ENCODE results near the gene PTPN7. TPM values are rescaled to one million over a fixed set of nuclear protein-coding genes. Genes with fewer than 3 reads are reported as not detected.

The PTPN7 gene
- total RNA-seq, 2 donors from 2014 or later: 119 to 198 TPM

DNA sequence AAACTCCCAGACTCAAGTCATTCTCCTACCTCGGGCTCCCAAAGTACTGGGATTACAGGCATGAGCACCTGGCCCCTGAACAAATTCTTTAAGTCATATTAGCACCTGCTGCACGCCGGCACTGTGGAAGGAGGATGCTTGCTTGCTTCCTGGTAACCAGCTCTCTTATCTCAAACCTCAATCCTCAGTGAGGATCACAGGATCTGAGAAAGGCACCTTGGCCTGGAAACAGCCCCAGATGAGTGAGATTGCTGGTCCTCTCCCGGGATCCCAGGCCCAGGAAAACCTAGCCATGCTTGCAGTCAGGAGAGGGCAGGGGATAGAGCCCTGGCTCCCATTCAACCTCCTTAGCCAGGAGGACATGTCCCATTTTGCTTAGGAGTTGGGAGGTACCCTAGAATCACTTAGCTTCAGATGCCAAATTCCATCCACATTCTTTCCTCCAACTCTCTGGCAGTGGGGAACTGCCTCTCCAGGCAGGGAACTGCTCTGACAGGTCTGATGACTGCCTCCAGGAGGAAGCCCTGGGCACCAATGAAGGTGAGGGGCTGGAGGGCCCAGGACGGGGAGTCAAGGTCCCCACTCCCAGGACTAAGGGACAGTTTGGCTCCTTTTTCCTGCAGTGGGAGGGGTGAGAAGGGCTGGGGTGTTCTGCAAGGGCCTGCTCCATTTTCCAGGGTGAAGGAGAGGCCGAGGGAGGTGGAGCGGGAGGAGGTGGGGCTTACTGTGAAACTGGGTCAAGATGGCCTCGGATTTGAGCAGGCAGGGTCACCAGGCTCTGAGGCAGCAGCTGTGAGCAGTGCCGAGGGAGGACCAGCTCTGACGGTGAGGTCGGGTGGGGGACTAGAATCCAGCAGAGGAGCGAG is 28.2 kb downstream of the PTPN7 start:
- ATAC-seq: no peak
- DNase-seq (ENCODE audit: low spot score in 2 of 2): no peak
- H3K36me3 Mint-ChIP-seq: no peaks in the 10 kb centered on the region
- no peaks in the 10 kb centered on the region for H3K9me3 Mint-ChIP-seq
- H3K27ac Mint-ChIP-seq: peak overlapping the region; percentile 44 to 74

DNA sequence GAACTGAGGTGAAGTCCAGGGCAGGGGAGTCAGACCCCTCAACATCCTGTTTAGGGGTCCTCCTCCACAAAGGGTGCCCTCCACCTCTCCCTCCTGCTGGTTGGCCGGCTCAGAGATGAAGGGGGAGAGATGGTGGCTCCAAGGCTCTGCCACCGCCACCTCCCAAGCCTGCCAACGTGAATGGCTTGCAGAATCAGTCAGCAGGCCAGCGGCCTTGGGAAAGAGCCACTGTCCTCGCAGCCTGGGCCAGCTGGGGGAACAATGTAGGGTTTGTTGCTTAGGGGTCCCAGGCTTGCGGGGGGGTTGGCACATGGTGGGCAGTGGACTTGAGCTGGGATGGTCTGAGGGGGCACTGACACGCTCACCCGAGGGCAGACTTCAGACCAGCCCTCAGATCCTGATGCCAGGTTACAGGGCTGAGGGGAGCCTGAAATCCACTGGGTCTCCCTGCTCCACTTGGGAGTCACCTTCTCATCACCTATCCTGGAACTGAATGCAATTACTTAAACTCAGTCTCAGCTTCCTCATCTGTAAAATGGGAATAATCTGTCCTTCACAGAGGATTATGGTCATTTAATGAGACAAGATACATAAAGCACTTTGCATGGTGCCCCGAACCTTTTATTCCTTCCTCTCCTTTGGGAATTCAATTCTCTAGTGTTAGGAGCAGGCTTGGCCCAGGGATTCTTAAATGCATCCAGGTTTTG is 29.4 kb downstream of the PTPN7 start:
- H3K27ac Mint-ChIP-seq: no peak overlapping the region
- H3K36me3 Mint-ChIP-seq: no peaks in the 10 kb centered on the region
- ATAC-seq (no peak), DNase-seq (ENCODE audit: low spot score in 2 of 2) (no peak)
- H3K9me3 Mint-ChIP-seq: no peaks in the 10 kb centered on the region

DNA sequence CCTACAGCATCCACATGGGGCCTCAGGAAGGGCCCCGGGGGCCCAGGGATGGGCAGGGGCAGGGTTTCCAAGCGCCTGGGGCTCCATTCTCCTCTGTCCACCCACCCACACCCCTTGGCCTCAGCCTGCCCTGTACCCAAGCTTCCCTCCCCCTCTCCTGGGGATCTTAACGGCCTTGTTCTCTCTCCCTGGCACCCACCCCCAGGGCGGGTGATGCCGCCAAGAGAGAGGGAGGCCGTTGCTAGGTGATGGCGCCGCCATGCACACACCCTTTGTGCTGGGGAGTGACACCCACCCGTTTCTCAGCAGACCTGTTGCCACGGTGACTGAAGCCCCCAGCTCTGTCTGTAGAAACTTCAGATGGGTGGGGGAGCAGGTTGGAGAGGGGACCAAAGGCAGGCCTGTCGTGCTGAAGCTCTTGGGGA is 30.1 kb downstream of the PTPN7 start:
- H3K9me3 Mint-ChIP-seq: no peaks in the 10 kb centered on the region
- ATAC-seq: no peak
- no peak for DNase-seq (ENCODE audit: low spot score in 2 of 2)
- H3K36me3 Mint-ChIP-seq: no peaks in the 10 kb centered on the region
- peak overlapping the region in 1 of 2 donors; percentile 22 for H3K27ac Mint-ChIP-seq

DNA sequence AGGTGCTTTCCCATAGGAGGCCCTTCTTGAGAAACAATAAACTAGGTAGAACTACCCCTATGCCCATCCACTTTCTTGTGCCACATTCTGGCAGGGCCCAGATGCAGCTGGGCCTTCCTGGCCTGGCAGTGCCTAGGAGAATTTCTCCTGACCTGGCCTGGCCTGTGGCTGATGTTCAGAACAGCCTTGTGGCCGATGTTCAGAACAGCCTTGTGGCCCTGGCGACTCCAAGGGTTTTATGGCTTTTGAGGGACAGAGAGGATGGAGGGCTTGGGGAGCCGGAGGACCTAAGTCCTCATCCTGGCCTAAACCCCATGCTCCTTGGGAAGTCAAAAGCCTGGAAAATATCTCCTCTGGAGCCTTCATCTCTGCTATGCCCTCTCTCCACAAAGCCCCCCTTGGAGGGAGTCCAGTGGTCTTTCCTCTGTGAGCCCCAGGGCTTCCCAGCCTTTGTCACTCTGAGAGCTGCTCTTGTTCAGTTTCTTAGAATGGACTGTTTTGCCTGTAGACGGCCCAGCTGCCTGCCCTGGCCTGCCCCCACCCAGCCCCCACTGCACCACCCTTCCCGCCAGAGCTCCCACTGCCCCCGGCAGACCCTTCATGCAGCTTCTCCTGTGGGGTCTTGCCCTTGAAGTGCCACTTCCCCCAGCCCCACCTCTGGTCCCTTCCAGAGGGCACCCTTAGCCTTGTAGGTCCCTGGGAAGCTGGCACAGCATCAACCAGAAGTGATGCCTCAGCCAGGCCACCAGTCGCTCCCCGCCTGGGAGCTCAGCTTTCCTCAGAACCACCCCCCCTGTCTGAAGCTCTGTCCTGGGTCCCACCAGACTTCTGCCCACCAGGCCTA is 30.7 kb downstream of the PTPN7 start:
- DNase-seq (ENCODE audit: low spot score in 2 of 2) (no peak), ATAC-seq (no peak)
- Mint-ChIP-seq H3K9me3 (no peaks in the 10 kb centered on the region), H3K27ac (peak overlapping the region in 1 of 2 donors; percentile 78), H3K36me3 (no peaks in the 10 kb centered on the region)

DNA sequence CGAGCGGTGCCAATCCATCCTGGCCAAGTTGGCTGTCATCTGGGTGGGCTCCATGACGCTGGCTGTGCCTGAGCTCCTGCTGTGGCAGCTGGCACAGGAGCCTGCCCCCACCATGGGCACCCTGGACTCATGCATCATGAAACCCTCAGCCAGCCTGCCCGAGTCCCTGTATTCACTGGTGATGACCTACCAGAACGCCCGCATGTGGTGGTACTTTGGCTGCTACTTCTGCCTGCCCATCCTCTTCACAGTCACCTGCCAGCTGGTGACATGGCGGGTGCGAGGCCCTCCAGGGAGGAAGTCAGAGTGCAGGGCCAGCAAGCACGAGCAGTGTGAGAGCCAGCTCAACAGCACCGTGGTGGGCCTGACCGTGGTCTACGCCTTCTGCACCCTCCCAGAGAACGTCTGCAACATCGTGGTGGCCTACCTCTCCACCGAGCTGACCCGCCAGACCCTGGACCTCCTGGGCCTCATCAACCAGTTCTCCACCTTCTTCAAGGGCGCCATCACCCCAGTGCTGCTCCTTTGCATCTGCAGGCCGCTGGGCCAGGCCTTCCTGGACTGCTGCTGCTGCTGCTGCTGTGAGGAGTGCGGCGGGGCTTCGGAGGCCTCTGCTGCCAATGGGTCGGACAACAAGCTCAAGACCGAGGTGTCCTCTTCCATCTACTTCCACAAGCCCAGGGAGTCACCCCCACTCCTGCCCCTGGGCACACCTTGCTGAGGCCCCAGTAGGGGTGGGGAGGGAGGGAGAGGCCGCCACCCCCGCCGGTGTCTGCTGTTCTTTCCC is 32.4 kb downstream of the PTPN7 start:
- Mint-ChIP-seq H3K36me3 (no peaks in the 10 kb centered on the region), H3K9me3 (no peaks in the 10 kb centered on the region), H3K27ac (no peak overlapping the region)
- peak in 1 of 2 donors; percentile 13 for ATAC-seq
- DNase-seq (ENCODE audit: low spot score in 2 of 2): no peak

DNA sequence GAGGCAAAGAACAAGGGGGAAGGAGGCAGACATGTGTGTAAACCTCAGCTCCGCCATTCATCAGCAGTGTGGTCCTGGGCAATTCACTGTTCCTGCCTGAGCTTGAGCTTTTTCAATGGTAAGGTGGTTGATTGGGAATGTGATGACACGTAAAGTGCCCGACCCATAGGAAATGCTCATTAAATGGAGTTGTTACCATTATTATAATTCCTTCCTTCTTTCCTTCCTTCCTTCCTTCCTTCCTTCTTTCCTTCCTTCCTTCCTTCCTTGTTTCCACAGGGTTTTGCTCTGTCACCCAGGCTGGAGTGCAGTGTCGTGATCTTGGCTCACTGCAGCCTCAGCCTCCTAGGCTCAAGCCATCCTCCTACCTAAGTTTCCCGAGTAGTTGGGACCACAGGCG is 33.3 kb downstream of the PTPN7 start:
- no peaks in the 10 kb centered on the region for H3K9me3 Mint-ChIP-seq
- no peak for DNase-seq (ENCODE audit: low spot score in 2 of 2)
- H3K27ac Mint-ChIP-seq: no peak overlapping the region
- no peaks in the 10 kb centered on the region for H3K36me3 Mint-ChIP-seq
- no peak for ATAC-seq

DNA sequence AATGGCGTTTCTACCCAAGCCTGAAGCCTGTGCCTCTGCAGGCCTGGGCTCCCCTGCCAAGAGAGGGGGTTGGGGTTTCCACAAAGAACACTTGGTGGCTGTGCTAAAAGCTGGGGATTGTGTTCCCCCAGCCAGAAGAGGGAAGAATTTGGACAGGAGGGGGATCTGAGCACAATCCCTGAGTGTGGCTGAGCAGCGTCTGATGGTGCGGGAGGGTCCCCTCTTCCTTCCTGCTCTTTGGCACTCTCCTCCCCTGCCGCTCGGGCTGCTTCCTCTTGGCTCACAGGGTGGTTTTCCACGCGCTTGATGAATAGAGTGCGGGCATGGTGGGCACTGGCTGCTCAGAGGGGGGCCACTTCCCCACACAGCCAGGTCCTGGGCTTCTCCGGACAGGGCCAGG is 34.0 kb downstream of the PTPN7 start:
- no peaks in the 10 kb centered on the region for H3K36me3 Mint-ChIP-seq
- ATAC-seq (no peak), DNase-seq (ENCODE audit: low spot score in 2 of 2) (no peak)
- no peak overlapping the region for H3K27ac Mint-ChIP-seq
- no peaks in the 10 kb centered on the region for H3K9me3 Mint-ChIP-seq

DNA sequence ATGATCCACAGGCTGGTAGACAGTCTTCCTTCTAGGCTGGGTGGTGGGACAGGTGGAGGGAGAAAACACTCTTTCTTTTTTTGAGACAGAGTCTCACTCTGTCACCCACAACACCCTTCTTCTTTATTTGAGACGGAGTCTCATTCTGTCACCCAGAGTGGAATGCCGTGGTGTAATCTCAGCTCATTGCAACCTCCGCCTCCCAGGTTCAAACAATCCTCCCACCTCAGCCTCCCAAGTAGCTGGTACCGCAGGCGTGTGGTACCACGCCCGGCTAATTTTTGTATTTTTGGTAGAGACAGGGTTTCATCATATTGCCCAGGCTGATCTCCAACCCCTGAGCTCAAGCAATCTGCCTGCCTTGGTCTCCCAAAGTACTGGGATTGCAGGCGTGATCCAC is 34.8 kb downstream of the PTPN7 start:
- H3K36me3 Mint-ChIP-seq: no peaks in the 10 kb centered on the region
- H3K9me3 Mint-ChIP-seq: no peaks in the 10 kb centered on the region
- ATAC-seq (no peak), DNase-seq (ENCODE audit: low spot score in 2 of 2) (no peak)
- no peak overlapping the region for H3K27ac Mint-ChIP-seq

DNA sequence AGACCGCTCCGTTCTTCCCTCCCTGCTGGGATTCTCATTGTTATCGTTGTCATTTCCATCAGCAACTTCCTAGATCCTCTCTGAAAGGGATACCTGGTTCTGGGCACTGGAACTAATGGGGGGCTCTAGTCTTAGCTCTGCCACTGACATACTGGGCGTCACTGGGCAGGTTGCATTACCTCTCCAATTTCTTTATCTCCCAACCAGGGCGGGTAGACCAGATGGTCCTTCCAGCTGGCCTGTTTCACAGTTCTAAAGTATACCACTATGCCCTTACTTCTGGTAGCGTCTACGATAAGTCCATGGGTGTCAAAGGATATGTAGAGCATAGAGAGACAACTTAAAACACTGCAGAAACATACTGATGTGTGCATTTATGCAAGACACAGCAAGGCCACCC is 36.3 kb downstream of the PTPN7 start:
- DNase-seq (ENCODE audit: low spot score in 2 of 2) (no peak), ATAC-seq (no peak)
- H3K27ac Mint-ChIP-seq: no peak overlapping the region
- H3K9me3 Mint-ChIP-seq: no peaks in the 10 kb centered on the region
- H3K36me3 Mint-ChIP-seq: no peaks in the 10 kb centered on the region

DNA sequence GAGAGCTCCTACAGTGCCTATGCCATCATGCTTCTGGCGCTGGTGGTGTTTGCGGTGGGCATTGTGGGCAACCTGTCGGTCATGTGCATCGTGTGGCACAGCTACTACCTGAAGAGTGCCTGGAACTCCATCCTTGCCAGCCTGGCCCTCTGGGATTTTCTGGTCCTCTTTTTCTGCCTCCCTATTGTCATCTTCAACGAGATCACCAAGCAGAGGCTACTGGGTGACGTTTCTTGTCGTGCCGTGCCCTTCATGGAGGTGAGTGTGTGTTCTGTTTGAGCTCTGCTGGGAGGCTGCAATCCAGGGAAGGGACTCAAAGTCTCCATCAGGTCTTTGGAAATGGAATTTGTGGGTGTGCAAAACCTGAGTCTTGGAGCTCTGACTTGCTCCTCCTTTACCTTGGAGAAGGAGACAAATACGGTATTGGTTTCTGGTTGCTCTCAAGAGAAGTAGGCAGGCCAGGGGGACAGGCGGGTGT is 37.0 kb downstream of the PTPN7 start:
- DNase-seq (ENCODE audit: low spot score in 2 of 2) (no peak), ATAC-seq (no peak)
- no peaks in the 10 kb centered on the region for H3K9me3 Mint-ChIP-seq
- H3K36me3 Mint-ChIP-seq: no peaks in the 10 kb centered on the region
- no peak overlapping the region for H3K27ac Mint-ChIP-seq

DNA sequence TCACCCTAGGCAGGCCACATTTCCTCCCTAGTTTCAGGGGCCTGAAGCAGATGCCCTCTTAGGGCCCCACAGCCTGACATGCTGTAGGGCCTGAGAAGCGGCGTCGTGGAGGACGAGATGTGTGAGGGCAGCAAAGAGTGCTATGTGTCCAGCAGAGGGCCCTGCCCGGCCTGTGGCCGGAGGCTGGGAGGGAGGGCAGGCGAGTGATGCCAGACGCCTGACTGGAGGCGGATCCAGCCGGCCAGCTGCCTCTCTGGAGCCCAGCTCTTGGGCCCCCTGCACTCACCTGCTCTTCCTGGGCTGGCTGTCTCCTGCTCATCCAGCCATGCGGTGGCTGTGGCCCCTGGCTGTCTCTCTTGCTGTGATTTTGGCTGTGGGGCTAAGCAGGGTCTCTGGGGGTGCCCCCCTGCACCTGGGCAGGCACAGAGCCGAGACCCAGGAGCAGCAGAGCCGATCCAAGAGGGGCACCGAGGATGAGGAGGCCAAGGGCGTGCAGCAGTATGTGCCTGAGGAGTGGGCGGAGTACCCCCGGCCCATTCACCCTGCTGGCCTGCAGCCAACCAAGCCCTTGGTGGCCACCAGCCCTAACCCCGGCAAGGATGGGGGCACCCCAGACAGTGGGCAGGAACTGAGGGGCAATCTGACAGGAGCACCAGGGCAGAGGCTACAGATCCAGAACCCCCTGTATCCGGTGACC is 37.6 kb downstream of the PTPN7 start, which contains the start of gene GPR37L1:
GPR37L1 (plus strand) TSS at position 279 of the 697 bp plus-strand sequence; CDS start at position 326, 47 bp downstream.
- Mint-ChIP-seq H3K27ac (no peak within 1 kb of the TSS), H3K9me3 (no peaks in the 10 kb centered on the region), H3K36me3 (no peaks in the 10 kb centered on the region)
- no peak for ATAC-seq
- no peak for DNase-seq (ENCODE audit: low spot score in 2 of 2)

DNA sequence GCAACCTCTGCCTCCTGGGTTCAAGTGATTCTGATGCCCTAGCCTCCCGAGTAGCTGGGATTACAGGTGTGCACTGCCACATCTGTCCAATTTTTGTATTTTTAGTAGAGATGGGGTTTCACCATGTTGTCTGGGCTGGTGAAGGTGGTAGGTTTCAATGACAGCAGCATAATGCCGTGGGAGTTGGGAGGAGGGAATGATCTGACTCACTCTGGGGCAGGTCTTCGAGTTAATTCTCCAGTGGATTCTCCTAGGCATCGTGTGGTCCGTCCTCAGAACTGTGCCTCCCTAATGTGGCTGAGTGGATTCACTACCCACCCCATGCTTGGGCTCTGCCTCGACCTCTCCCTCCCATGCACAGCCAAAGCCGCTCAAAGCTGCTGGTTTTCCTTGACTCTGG is 39.4 kb downstream of the PTPN7 start:
- Mint-ChIP-seq H3K9me3 (no peaks in the 10 kb centered on the region), H3K36me3 (no peaks in the 10 kb centered on the region), H3K27ac (no peak overlapping the region)
- DNase-seq (ENCODE audit: low spot score in 2 of 2) (no peak), ATAC-seq (no peak)

DNA sequence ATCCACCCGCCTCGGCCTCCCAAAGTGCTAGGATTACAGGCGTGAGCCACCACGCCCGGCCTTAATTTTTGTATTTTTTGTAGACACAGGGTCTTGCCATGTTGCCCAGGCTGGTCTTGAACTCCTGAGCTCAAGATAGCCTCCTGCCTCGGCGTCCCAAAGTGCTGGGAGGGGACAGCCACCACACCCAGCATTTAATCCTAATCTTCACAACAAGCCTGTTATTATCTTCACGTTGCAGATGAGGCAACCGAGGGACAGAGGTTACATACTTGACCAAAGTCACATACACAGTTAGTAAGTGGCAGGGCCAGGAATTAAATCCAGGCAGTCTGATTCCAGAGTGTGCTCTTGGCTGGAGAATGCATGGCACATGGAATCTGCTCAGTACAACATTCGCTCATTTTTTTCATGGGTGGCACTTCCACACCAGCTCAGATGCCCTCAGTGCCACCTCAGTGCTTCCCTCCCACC is 42.5 kb downstream of the PTPN7 start:
- Mint-ChIP-seq H3K9me3 (no peaks in the 10 kb centered on the region), H3K36me3 (no peaks in the 10 kb centered on the region), H3K27ac (no peak overlapping the region)
- DNase-seq (ENCODE audit: low spot score in 2 of 2): no peak
- no peak for ATAC-seq

DNA sequence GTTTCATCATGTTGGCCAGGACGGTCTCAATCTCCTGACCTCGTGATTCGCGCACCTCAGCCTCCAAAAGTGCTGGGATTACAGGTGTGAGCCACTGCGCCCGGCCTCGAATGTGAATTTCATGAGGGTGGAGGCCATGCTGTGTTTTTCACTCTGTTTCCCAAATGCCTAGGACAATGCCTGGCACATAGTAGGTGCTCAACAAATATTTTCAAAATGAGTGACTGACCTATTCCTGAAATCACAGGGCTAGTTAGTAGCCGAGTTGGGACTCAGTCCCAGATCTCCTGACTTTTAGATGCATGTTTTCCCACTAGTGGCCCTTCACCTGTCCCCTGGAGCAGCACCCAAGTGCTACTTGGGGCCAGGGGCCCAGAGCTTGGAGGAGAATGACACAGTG is 44.1 kb downstream of the PTPN7 start:
- ATAC-seq (no peak), DNase-seq (ENCODE audit: low spot score in 2 of 2) (no peak)
- no peaks in the 10 kb centered on the region for H3K9me3 Mint-ChIP-seq
- no peaks in the 10 kb centered on the region for H3K36me3 Mint-ChIP-seq
- H3K27ac Mint-ChIP-seq: no peak overlapping the region

DNA sequence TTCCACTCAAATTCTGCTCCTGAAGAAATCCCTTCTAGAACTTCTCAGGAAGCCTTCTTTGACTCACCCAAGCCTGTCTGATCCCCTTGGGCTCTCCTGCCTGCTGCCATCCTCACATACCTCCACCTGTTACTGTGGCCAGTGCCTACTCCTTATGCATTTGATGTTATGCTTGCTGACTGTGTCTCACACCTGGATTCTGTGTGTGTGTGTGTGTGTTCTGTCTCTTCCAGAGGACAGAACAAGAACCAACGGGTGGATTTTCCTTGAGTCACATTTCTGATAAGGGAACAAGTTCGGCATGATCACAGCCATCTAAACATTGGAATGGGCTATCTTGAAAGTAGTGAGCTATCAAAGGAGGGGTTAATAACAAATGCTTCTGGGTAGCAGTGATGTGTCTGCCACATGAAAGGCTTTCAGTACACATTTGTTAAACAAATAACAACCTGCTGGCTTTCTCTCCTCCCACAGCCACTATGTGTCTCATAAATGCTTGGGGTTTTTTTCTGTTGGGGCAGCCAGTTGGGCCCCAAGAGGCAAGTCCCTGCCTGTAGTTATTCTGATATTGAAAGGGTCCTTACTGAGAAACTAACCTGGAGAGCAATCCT is 46.6 kb downstream of the PTPN7 start:
- DNase-seq (ENCODE audit: low spot score in 2 of 2): no peak
- H3K9me3 Mint-ChIP-seq: no peaks in the 10 kb centered on the region
- no peaks in the 10 kb centered on the region for H3K36me3 Mint-ChIP-seq
- peak overlapping the region; percentile 0 to 2 for H3K27ac Mint-ChIP-seq
- ATAC-seq: no peak
